ENCODE data around the gene GAL3ST2.
A peak's percentile ranks its signal among the peaks of the same experiment; 100 is the strongest.
"Not testable (repeated sequence)": the region's sequence is repeated elsewhere in the genome, so short reads cannot be mapped to it uniquely, and the experiment has no call there.

Gene GAL3ST2

GRCh38 chr2:241796209-241796608 is 19.6 kb downstream of the GAL3ST2 start:
- no peak for DNase-seq

GRCh38 chr2:241796610-241797138 is 20.1 kb downstream of the GAL3ST2 start:
- DNase-seq = no peak

- DNase-seq = no peak
Measured at GRCh38 chr2:241797441-241798080, 20.9 kb downstream of the GAL3ST2 start.

GRCh38 chr2:241798081-241798630 is 21.5 kb downstream of the GAL3ST2 start:
- DNase-seq = no peak

GRCh38 chr2:241798631-241799521 is 22.3 kb downstream of the GAL3ST2 start:
- no peak for DNase-seq

GRCh38 chr2:241799522-241800197 is 23.0 kb downstream of the GAL3ST2 start:
- DNase-seq = no peak

DNA sequence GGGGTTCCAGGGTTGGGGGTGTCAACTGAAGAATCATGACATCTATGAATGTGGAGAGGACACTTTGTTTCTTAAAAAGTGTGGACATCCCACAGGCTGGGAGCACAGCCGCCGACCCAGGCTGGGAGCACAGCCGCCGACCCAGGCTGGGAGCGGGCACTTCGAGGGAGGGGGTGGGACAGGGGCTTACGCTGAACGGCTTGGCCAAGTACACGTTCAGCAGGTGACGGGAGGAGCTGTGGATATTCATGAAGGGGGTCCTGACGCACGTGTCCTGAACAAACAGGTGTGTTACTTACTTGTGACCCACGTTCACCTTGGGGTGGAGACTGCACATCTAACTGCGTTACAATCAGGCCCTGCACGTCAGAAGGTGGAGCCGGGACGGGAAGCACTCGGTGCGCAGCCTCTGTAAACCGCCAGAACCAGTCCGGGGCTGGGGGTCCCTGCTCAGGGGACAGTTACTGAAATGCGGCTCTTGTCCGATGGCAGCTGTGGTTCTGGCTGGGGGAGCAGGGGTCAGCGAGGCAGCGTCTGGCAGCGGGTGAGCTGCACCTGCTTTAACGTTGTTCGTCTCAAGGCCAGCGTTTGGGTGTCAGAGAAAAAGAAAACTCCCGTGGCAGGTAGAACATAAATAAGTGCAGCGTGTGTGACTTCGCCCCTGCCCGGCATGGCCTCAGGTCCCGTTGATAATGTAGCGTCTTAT is 23.7 kb downstream of the GAL3ST2 start:
- not testable (repeated sequence) for DNase-seq

DNA sequence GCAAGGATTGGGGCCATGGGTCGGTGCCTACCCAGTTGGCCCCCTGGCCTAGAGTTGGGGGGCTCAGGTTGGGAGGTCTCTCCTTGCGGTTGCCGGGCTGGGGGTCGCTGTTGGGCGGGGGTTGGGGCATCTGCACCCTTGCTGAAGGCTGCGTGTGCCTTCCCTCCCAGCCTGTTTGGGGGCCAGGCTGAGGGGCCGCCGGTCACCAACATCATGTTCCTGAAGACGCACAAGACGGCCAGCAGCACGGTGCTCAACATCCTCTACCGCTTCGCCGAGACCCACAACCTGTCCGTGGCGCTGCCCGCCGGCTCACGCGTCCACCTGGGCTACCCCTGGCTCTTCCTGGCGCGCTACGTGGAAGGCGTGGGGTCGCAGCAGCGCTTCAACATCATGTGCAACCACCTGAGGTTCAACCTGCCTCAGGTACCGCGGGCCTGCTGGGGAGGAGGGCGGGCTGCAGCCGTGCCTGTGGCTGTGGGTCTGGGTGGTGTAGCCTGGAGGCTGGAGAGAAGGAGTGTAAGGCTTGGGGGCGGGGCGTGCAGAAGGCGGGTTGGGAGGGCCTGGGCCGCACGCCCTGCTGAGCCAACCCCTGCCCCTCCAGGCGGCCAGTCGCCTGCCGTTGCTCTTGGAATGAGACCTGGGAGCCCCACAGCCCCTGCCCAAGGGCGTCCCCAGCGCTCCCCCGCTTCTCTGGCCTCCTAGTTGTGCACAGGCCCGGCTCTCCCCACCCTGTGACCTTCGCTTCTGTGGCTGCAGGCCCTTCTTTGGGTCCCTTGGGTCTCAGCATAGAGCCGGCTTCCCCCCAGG is 25.2 kb downstream of the GAL3ST2 start:
- no peak for DNase-seq

- DNase-seq = no peak
Measured at GRCh38 chr2:241802421-241803318, 26.0 kb downstream of the GAL3ST2 start.

- DNase-seq = peak; percentile 34
Measured at GRCh38 chr2:241803387-241804325, 27.0 kb downstream of the GAL3ST2 start.

GRCh38 chr2:241804326-241805229 is 28.0 kb downstream of the GAL3ST2 start:
- peak; percentile 65 for DNase-seq

GRCh38 chr2:241806217-241806616 is 29.6 kb downstream of the GAL3ST2 start:
- DNase-seq = not testable (repeated sequence)

DNA sequence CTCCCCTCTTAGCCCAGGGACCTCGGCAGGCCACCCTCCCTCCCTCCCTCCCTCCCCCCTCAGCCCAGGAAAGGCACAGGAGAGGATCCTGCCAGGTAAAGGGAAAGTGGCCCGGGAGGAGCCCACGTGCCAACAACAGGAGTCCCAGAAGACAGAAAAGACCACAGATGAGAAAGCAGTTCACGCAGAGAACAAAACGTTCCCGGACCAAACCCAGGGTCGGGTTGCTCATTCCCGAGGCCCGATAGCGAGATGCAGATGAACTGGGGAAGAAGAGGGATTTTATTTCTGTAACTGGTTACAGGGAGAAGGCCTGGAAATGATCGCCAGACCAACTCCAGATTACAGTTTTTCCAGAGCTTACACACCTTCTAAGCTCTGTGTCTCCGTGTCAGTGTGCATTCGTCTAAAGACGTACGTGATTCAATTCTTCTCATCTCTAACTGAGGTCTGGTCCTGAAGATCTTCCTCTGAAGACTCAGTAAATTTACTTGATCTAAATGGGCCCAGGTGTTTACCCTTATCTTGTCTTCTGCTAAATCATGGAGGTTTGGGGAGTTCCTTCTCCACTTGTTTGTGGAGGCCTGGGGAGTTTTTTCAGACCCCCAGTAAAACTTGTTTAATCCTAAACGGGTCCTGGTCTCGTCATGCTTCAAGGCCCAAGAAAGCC is 31.6 kb downstream of the GAL3ST2 start:
- peak; percentile 20 for DNase-seq

GRCh38 chr2:241808721-241809382 is 32.2 kb downstream of the GAL3ST2 start, which contains the start of gene NEU4:
TSS of gene NEU4 (plus strand) at chr2:241809193. CDS start at chr2:241814485, 5,292 bp downstream.
- no peak for DNase-seq

DNA sequence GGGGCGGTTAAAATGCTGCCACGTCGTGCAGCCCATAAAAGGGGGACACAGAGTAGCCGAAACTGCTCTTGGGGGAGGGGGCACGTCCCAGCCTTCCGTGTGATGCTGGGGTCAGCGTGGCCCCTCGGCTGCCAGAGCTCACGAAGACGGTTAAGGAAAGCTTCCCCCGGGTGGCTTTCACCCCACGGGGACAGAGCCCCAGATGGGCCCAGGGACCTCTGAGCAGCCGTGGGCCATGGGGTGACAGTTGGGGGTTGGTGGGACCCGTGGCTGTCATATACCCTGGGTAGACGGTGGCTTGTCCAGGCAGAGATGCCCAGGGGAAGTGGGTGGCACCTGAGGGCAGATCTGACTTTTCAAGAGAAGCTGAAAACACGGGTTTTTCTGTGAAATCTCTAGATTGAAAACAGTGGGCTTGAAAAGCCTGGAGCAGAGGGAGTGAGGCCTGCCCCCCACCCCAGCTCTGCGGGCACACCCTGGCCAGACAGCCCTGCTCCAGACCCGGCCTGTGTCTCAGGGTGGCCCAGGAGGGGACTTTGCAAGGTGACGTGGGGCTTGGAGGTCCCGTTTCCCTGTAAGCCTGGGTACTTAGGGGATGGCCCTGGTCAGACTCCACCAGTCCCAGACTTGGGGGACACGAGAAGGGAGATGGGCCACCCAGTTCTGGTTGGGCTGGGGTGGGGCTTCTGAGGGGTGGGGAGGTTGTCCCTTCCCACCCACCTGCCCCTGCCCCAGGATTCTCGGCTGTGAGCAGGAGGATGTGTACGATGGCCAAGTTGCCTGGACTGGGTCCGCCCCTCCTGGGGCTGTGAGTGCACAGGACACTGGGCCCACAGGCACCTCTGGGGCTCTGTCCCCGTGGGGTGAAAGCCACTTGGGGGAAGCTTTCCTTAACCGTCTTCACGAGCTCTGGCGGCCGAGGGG is 33.0 kb downstream of the GAL3ST2 start:
- DNase-seq = no peak
